GM11168 (cell line): ENCODE results near the gene SUGCT.

ENCODE experiments used
- in situ Hi-C: fragments of 300-500 bp; cut with MboI; formaldehyde crosslinking; loops from one replicate; pipeline ENCODE4 v1.12.0; 2022; ENCODE audit warnings: low sequenced_read_pairs; ENCODE audit not compliant: unreplicated experiment

The SUGCT gene

DNA sequence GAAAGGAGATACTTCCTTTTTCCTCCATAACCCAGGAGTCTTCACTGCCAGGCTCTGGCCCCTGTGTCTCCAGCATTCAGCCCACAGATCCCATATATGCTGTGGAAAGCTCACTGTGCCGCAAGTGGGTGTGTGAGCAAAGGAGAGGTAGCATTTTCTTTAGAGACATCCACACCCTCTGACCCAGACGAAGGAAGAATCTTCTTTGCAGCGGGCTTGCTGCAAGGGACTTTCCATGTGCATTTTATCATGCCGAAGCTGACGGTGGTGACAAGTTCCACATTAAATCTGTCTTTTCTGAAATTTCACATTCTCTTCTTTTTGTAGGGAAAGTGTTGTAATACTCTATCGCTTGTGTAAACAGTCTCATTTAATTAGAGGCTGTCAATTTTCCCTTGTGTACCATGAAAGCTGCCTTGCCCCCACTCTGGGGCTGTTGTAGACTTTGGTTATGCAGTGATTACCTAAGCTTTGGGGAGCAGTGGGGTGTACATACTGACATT, 409.5 kb downstream of the SUGCT start:
- in situ Hi-C loops: no loop called here

DNA sequence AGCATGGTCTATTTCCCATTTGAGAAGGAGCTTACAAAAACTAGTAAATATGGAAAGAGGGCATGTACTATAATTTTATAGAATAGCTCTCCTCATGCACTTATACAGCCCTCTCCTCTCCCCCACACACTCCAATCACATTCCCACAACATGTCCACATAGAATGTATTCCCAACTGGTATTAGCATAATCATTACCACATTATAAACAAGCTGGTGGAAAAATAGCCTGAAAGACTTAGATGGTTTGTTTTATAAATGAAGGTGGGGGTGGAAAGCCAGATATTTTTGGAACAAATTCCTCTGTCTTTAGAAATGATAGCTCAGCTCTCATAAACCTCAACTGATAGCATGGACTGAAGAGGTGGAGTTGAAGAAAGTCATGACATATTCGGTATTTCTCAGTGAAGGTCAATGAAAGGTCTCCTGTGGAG, 410.1 kb downstream of the SUGCT start:
- in situ Hi-C loops: no loop called here

DNA sequence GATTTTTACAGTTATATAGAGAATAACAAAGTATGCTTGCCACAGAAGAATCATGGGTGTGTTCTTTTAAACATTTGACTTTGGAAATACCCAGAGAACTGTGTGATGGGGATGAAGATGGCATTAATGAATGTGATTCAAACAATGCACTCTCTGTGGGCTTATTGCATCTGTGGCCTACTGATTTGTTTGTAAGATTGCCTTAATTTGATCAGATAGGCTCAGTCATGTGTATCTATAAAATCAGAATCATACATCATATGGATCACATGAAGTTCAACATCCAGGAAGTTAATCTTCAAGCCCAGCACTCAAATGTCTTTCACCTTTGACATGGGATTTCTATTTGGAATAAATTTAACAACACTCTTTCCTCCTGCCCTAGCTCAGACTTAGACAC, 410.9 kb downstream of the SUGCT start:
- in situ Hi-C loops: no loop called here

DNA sequence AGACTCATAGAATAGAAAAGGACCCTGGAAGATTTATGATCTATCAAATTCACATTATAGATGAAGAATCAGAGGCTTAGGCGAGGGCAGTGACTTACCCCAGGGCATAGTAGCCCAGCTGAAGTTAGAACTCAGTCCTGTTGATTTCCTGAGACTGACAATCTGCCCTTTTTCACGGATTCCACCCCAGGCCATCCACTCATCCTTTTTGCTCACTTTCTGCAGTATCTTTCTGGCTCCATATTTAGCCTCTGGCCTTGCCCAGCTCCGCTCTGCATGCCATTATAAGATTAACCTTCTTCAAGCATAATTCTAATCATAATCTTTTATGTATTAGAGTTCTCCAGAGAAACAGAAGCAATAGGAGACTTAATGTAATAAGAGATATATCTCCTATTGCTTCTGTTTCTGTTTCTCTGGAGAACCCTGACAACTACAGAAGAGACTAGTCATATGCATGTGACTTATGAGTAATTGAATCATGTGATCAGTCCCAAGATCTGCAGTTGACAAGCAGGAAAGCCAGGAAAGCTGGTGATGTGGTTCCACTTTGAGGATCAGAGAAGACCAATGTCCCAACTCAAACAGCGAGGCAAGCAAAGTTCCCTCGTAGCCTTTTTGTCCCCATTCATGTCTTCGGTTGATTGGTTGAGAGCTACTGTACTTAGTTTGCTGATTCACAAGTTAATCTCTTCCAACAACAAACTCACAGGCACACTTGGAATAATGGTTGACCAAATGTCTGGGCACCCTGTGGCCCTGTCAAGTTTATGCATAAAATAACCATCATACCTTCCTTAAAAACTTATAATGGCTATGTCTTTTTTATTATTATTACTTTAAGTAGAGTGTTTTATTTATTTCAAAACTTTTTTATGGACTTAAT, 412.1 kb downstream of the SUGCT start:
- in situ Hi-C loops: no loop called here

DNA sequence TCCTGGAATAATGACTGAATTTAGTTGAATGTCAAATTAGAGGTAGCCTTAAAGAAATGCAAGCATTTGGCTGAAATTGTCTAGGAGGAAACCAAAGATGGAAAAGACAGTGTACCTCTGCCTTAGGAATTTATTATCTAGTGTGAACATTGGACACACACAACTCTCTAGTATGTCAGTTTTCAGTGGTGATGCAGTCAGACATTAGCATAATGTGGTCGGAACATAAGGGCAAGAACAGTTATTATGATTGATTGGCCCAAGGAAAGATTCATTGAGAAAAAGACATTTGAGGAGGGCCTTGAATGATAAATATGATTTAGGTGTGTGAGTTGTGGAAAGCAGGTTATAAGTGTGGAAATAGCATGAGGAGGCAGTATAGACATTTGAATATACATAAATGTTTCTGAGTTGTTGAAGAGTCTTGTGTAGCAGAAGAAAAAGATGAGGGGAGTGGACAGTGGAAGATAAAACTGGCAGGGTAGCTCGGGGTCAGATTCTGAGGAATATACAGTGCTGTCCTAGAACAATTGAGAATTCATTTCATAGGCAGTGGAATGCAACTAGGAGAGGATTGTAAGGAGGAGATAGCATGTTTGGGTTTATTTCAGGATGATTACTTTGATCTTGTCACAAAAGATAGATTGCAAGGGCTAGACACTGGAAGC, 414.7 kb downstream of the SUGCT start:
- in situ Hi-C loops: no loop called here

GRCh38 chr7:40551685-40552576, 417.1 kb downstream of the SUGCT start:
- in situ Hi-C loops: no loop called here

DNA sequence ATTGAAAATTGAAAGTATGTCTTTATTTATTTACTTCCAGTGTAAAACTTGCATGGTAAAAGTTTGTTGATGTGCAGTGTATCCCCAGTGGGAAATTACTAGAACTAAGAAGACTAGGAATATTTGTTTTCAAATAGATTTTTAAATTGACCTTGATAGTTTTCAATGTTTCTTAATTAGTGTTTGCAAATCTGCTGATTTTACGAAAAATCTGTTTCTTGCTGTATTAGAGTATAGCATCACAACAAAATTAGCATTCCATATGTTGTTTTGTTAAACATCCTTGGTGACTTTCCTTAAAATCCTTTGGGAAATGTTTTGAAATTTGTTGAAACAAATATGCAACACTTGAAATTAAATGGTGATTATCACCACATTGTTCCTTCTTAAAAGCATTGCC, 425.9 kb downstream of the SUGCT start:
- in situ Hi-C loops: no loop called here

DNA sequence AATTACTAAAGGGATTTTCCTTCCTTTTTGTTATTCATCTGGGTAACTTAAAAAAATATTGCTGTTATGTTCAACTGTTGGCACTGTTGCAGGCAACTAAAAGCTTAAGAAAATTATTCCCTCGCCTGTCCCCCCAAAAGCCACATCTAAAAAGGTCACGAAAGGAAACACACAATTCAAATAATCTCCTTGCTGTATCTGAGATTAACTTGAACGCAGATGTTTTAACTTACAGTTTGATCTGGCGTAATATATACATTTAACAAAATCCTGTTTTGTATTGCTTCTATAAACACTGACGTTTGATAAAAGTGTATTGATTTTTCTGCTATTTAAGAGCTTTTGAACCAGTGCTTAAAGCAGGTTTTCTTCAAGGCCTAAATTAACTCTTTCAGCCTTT, 432.1 kb downstream of the SUGCT start:
- in situ Hi-C loops: no loop called here

- in situ Hi-C loops: no loop called here
These were observed 434.5 kb downstream of the SUGCT start for GRCh38 chr7:40569326-40569725.

- in situ Hi-C loops: no loop called here
These were observed 435.4 kb downstream of the SUGCT start for GRCh38 chr7:40570223-40570622.

GRCh38 chr7:40571796-40572195, 437.0 kb downstream of the SUGCT start:
- in situ Hi-C loops: no loop called here

- in situ Hi-C loops: no loop called here
These were observed 438.1 kb downstream of the SUGCT start for GRCh38 chr7:40572810-40573465.

- in situ Hi-C loops: no loop called here
These were observed 444.6 kb downstream of the SUGCT start for GRCh38 chr7:40579401-40579800.

GRCh38 chr7:40580776-40581175, 446.0 kb downstream of the SUGCT start:
- in situ Hi-C loops: no loop called here

- in situ Hi-C loops: no loop called here
These were observed 447.7 kb downstream of the SUGCT start for GRCh38 chr7:40582539-40582938.

DNA sequence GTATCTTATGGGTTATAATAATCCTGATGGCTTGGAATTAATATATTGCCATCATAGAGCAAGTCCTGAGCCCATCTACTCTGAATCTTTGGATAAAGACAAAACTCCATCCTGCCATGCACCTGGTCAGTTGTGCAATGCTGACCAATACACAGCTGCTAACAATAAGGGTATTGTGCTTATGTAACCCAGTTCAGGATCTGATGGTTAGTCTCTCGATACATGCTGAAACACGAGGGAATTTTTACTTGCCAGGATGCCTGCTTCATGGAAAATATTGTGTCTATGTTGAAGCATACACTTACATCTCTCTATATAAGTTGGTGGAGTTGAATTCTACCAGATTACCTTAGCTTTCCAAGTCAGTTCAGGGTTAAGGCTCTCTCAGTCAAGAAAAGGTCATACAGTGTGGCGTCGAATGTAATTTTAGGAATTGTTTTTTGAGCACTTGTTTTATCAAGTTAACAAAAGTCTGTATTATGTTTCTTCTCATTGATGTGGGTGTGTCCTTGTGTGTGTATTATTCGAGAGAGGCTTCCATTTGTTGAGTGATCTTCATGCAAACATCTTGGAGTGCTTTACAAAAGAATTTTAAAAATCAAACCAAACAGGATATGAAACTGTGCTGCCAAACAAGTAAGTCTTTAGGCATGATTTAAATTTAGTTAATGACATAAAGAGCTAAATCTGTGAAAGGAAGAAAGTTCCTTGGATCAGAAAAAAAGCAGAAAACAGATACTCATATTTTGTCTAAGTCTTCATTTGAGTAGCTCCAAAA, 449.1 kb downstream of the SUGCT start:
- in situ Hi-C loops: no loop called here

- in situ Hi-C loops: no loop called here
These were observed 450.0 kb downstream of the SUGCT start for GRCh38 chr7:40584667-40585433.

DNA sequence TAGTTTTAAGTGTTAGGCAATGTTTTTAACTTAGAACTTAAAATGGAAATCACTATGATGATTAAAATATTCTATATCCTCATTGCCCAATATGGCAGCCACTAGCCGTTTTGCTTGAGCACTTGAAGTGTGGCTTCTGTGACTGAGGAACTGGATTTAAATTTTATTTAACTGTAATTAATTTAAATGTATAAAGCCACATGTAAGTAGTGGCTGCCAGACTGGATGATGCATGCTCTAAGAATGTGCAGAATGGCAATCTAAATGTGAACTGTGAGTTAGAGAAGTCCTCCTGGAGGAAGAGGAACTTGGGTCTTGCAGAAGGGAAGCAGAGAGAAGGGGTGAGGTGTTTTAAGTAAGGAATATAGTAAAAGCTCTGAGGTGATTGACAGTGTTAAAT, 451.4 kb downstream of the SUGCT start:
- in situ Hi-C loops: no loop called here

- in situ Hi-C loops: no loop called here
These were observed 452.6 kb downstream of the SUGCT start for GRCh38 chr7:40587419-40587818.
